CD4-positive, alpha-beta memory T cell (primary cell): ENCODE measurements around the gene ZBTB5. TPM values are rescaled to one million over a fixed set of nuclear protein-coding genes. Genes with fewer than 3 reads are reported as not detected.
A peak's percentile ranks its signal among the peaks of the same experiment; 100 is the strongest.
"Not testable (repeated sequence)": the region's sequence is repeated elsewhere in the genome, so short reads cannot be mapped to it uniquely, and the experiment has no call there.

ENCODE experiments used
- CTCF ChIA-PET: fragments of 350-600 bp; sonication (Branson Sonifier 250); formaldehyde crosslinking; loops from one replicate; lab custom pipeline; 2021; ENCODE audit warnings: inconsistent platforms; ENCODE audit not compliant: partially characterized antibody; lab: Charles Lee
- POLR2A ChIA-PET: fragments of 350-600 bp; sonication (Branson Sonifier 250); formaldehyde crosslinking; loops from one replicate; lab custom pipeline; 2021; ENCODE audit not compliant: partially characterized antibody; lab: Charles Lee
- DNase-seq, 5 donors: peaks; one replicate each; pipeline versions ENCODE4 v3.0.0 to v3.0.0-alpha.2; 2020 to 2022; ENCODE audit warnings: mixed read lengths in 1 of 5
- H3K27ac ChIP-seq: one replicate; pipeline ENCODE4 v1.7.0; 2013; ENCODE audit warnings: low read depth, low read length
- H3K27me3 ChIP-seq: 2 replicates; pipeline ENCODE4 v1.7.0; 2013; ENCODE audit warnings: mild to moderate bottlenecking, low read length, moderate library complexity; ENCODE audit not compliant: insufficient read depth
- H3K36me3 ChIP-seq: 2 replicates; pipeline ENCODE4 v1.7.0; 2013; ENCODE audit warnings: mild to moderate bottlenecking, low read length, moderate library complexity; ENCODE audit not compliant: insufficient read depth
- H3K4me1 ChIP-seq: 2 replicates; pipeline ENCODE4 v1.7.0; 2013; ENCODE audit warnings: mild to moderate bottlenecking, low read length, moderate library complexity; ENCODE audit not compliant: insufficient read depth
- H3K4me3 ChIP-seq, 2 donors: one replicate each; pipeline ENCODE4 v1.7.0; 2013; ENCODE audit warnings: low read length in 2 of 2, mild to moderate bottlenecking in 1 of 2
- H3K9me3 ChIP-seq, 2 donors: one replicate each; pipeline ENCODE4 v1.7.0; 2013; ENCODE audit warnings: low read length in 2 of 2, control low read depth in 1 of 2; ENCODE audit not compliant: control insufficient read depth in 1 of 2
- H3K27ac Mint-ChIP-seq, 7 donors: one replicate each; pipeline ENCODE4 v1.8.0; 2020 to 2021; ENCODE audit warnings: mixed read lengths in 7 of 7, mild to moderate bottlenecking in 6 of 7, inconsistent platforms in 3 of 7, moderate library complexity in 3 of 7
- H3K27me3 Mint-ChIP-seq, 2 donors: one replicate each; pipeline ENCODE4 v1.8.0; 2020 to 2021; ENCODE audit warnings: mixed read lengths in 2 of 2
- H3K36me3 Mint-ChIP-seq, 2 donors: one replicate each; pipeline ENCODE4 v1.8.0; 2020 to 2021; ENCODE audit warnings: mixed read lengths in 2 of 2, inconsistent platforms in 1 of 2, mild to moderate bottlenecking in 1 of 2
- H3K4me1 Mint-ChIP-seq, 4 donors: one replicate each; pipeline ENCODE4 v1.8.0; 2020 to 2021; ENCODE audit warnings: mixed read lengths in 4 of 4, mild to moderate bottlenecking in 1 of 4
- H3K4me3 Mint-ChIP-seq, 8 donors: one replicate each; pipeline ENCODE4 v1.8.0; 2020 to 2021; ENCODE audit warnings: mixed read lengths in 8 of 8, mild to moderate bottlenecking in 7 of 8, moderate library complexity in 6 of 8, inconsistent platforms in 3 of 8
- H3K9me3 Mint-ChIP-seq, 8 donors: one replicate each; pipeline ENCODE4 v1.8.0; 2020 to 2021; ENCODE audit warnings: mixed read lengths in 8 of 8, mild to moderate bottlenecking in 5 of 8, inconsistent platforms in 3 of 8, moderate library complexity in 1 of 8
- intact Hi-C: fragments of 100-400 bp; cut with micrococcal nuclease; formaldehyde crosslinking; loops from one replicate; pipeline ENCODE4 v1.15.1; 2023
- polyA plus RNA-seq, 2 donors: library from polyadenylated mRNA; unstranded; fragments of 300-500 nt; fragmentation: Illumina TruSeq; gene quantifications; one replicate each; pipeline ENCODE4 v1.2.3, GENCODE V29; 2021
- total RNA-seq, 2 experiments: library from RNA; stranded (reverse); gene quantifications; one replicate each; pipeline ENCODE4 v1.2.3, GENCODE V29; 2021

The ZBTB5 gene
- total RNA-seq (10 to 100 TPM; 16.2 to 16.4 TPM), polyA plus RNA-seq (1 to 10 TPM in 1 of 2 donors, under 1 TPM in 1; 0.29 to 1.5 TPM)

- Mint-ChIP-seq H3K27me3 (no peaks in the 10 kb centered on the region), H3K36me3 (peaks cover 0 to 22% of the 10 kb centered on the region in 2 donors), H3K4me3 (peak within 1 kb of the TSS; percentile 93 to 99 (median 96)), H3K9me3 (peaks cover 0 to 2% (median 0%) of the 10 kb centered on the region in 8 donors), H3K4me1 (peaks cover 20 to 55% (median 31%) of the 10 kb centered on the region in 4 donors), H3K27ac (peak within 1 kb of the TSS; percentile 95 to 99 (median 98))
- Histone ChIP-seq H3K4me1 (peaks cover 35% of the 10 kb centered on the region), H3K4me3 (peak within 1 kb of the TSS; percentile 72 to 77), H3K27ac (peak within 1 kb of the TSS; percentile 96), H3K36me3 (no peaks in the 10 kb centered on the region), H3K27me3 (no peaks in the 10 kb centered on the region), H3K9me3 (no peaks in the 10 kb centered on the region)
- peak; percentile 99 to 100 (median 99) for DNase-seq
- CTCF ChIA-PET: interaction anchor here (1.2 kb wide), 1 partner anchor 16 kb away, joined by 4 read pairs; no protein-coding TSS in a partner anchor
- intact Hi-C loops: loop anchor here (1.0 to 10.0 kb wide), 9 partner anchors 20 to 439 kb away; partner anchors contain the start of genes EXOSC3, FBXO10, GRHPR and POLR1E
- POLR2A ChIA-PET: interaction anchor here (0.6 to 4.4 kb wide), 18 partner anchors 11 to 1275 kb away, joined by 3 to 60 read pairs (median 3); partner anchors contain the start of genes DCAF10, GRHPR, POLR1E and TOMM5
Measured at GRCh38 chr9:37465249-37466036, at the start of gene ZBTB5. TSS of gene ZBTB5 (minus strand) at chr9:37465450. CDS start at chr9:37442551, 22,899 bp downstream.

- H3K27me3 Mint-ChIP-seq: no peaks in the 10 kb centered on the region
- intact Hi-C loops: no loop called here
- Histone ChIP-seq H3K27ac (no peak overlapping the region), H3K36me3 (no peaks in the 10 kb centered on the region), H3K4me3 (no peak overlapping the region), H3K4me1 (no peaks in the 10 kb centered on the region), H3K9me3 (no peaks in the 10 kb centered on the region), H3K27me3 (no peaks in the 10 kb centered on the region)
- H3K27ac Mint-ChIP-seq: peak overlapping the region in 4 of 7 donors; percentile 22 to 41 (median 26)
- peaks cover 5 to 6% of the 10 kb centered on the region in 2 donors for H3K36me3 Mint-ChIP-seq
- H3K4me3 Mint-ChIP-seq: peak overlapping the region in 1 of 8 donors; percentile 34
- no peak for DNase-seq
- H3K4me1 Mint-ChIP-seq: peaks cover 0 to 2% (median under 1%) of the 10 kb centered on the region in 4 donors
- H3K9me3 Mint-ChIP-seq: no peaks in the 10 kb centered on the region
- ChIA-PET POLR2A (interaction anchor here (1.5 kb wide), 1 partner anchor 11 kb away, joined by 4 read pairs; no protein-coding TSS in a partner anchor), CTCF (no interaction called here)
Measured at GRCh38 chr9:37514999-37515398, 49.7 kb upstream of the ZBTB5 start.

- H3K27me3 ChIP-seq, H3K9me3 ChIP-seq, intact Hi-C loops, CTCF ChIA-PET, H3K9me3 Mint-ChIP-seq, H3K36me3 ChIP-seq, H3K36me3 Mint-ChIP-seq, DNase-seq, H3K27ac Mint-ChIP-seq, H3K4me3 Mint-ChIP-seq, H3K27me3 Mint-ChIP-seq, H3K27ac ChIP-seq, H3K4me1 Mint-ChIP-seq, H3K4me1 ChIP-seq, H3K4me3 ChIP-seq: not testable (repeated sequence)
- POLR2A ChIA-PET: interaction anchor here (1.5 kb wide), 1 partner anchor 10 kb away, joined by 4 read pairs; no protein-coding TSS in a partner anchor
Measured at GRCh38 chr9:37514415-37514814, 49.2 kb upstream of the ZBTB5 start.

GRCh38 chr9:37512437-37512836 lies 47.2 kb upstream of the ZBTB5 start:
- DNase-seq: peak in 2 of 5 donors; percentile 9 to 12
- Mint-ChIP-seq H3K27me3 (no peaks in the 10 kb centered on the region), H3K4me3 (no peak overlapping the region), H3K36me3 (peaks cover 0 to 4% of the 10 kb centered on the region in 2 donors), H3K9me3 (no peaks in the 10 kb centered on the region), H3K4me1 (peaks cover 2 to 12% (median 5%) of the 10 kb centered on the region in 4 donors), H3K27ac (peak overlapping the region in 4 of 7 donors; percentile 4 to 68 (median 28))
- Histone ChIP-seq H3K27ac (no peak overlapping the region), H3K4me3 (no peak overlapping the region), H3K4me1 (no peaks in the 10 kb centered on the region), H3K36me3 (no peaks in the 10 kb centered on the region), H3K27me3 (no peaks in the 10 kb centered on the region), H3K9me3 (no peaks in the 10 kb centered on the region)
- POLR2A ChIA-PET: interaction anchor here (1.6 kb wide), 1 partner anchor 9 kb away, joined by 4 read pairs; no protein-coding TSS in a partner anchor
- CTCF ChIA-PET: no interaction called here
- intact Hi-C loops: no loop called here

GRCh38 chr9:37511016-37512010 lies 46.1 kb upstream of the ZBTB5 start:
- Histone ChIP-seq H3K27me3 (no peaks in the 10 kb centered on the region), H3K27ac (no peak overlapping the region), H3K4me1 (no peaks in the 10 kb centered on the region), H3K36me3 (no peaks in the 10 kb centered on the region), H3K9me3 (no peaks in the 10 kb centered on the region), H3K4me3 (no peak overlapping the region)
- ChIA-PET POLR2A (interaction anchor here (0.9 to 1.6 kb wide), 2 partner anchors 8 to 12 kb away, joined by 3 to 4 read pairs; no protein-coding TSS in a partner anchor), CTCF (no interaction called here)
- DNase-seq: no peak
- H3K4me1 Mint-ChIP-seq: peaks cover 2 to 23% (median 13%) of the 10 kb centered on the region in 4 donors
- intact Hi-C loops: no loop called here
- no peaks in the 10 kb centered on the region for H3K27me3 Mint-ChIP-seq
- peaks cover 0 to 12% of the 10 kb centered on the region in 2 donors for H3K36me3 Mint-ChIP-seq
- no peaks in the 10 kb centered on the region for H3K9me3 Mint-ChIP-seq
- H3K27ac Mint-ChIP-seq: peak overlapping the region in 4 of 7 donors; percentile 44 to 86 (median 58)
- H3K4me3 Mint-ChIP-seq: no peak overlapping the region

- peak overlapping the region in 1 of 7 donors; percentile 13 for H3K27ac Mint-ChIP-seq
- not testable (repeated sequence) for H3K4me3 Mint-ChIP-seq
Measured at GRCh38 chr9:37510053-37510452, 44.8 kb upstream of the ZBTB5 start.

More at GRCh38 chr9:37510053-37510452, 44.8 kb upstream of the ZBTB5 start:
- DNase-seq, H3K27me3 Mint-ChIP-seq, H3K4me1 ChIP-seq, H3K27me3 ChIP-seq, intact Hi-C loops, H3K36me3 ChIP-seq, H3K27ac ChIP-seq, H3K9me3 Mint-ChIP-seq, H3K9me3 ChIP-seq, H3K4me3 ChIP-seq: not testable (repeated sequence)
- POLR2A ChIA-PET: interaction anchor here (1.3 kb wide), 1 partner anchor 24 kb away, joined by 6 read pairs; the partner anchor contains the start of gene POLR1E
- Mint-ChIP-seq H3K36me3 (peaks cover 0 to 13% of the 10 kb centered on the region in 2 donors), H3K4me1 (peaks cover 3 to 32% (median 14%) of the 10 kb centered on the region in 4 donors)
- CTCF ChIA-PET: interaction anchor here (1.1 kb wide), 1 partner anchor 91 kb away, joined by 3 read pairs; no protein-coding TSS in a partner anchor
